Measurements from ENCODE around the gene TMEM19.

TMEM19 gene

GRCh38 chr12:71726548-71726947 lies 40.7 kb downstream of the TMEM19 start:
- Histone ChIP-seq H3K23ac (ENCODE audit: low read length in 2 of 2) (no peak overlapping the region), H3K27ac (ENCODE audit: low read length, poor library complexity, severe bottlenecking) (no peak overlapping the region), H3K4me2 (ENCODE audit: low read length, poor library complexity, severe bottlenecking) (no peak overlapping the region), H4K91ac (ENCODE audit: low read length) (no peak overlapping the region), H3K4ac (ENCODE audit: low read depth in 1 of 2, low read length in 2 of 2) (no peak overlapping the region), H3K4me3 (ENCODE audit: insufficient read depth in 1 of 2, low read depth in 1 of 2, low read length in 2 of 2) (no peak overlapping the region), H3K36me3 (ENCODE audit: control insufficient read depth in 1 of 2, insufficient read depth in 2 of 2, low read depth in 1 of 2, low read length in 2 of 2) (no peaks in the 10 kb centered on the region), H3K9ac (ENCODE audit: low read length) (no peak overlapping the region), H2BK15ac (ENCODE audit: low read depth, poor library complexity, severe bottlenecking) (no peak overlapping the region), H2BK120ac (ENCODE audit: low read depth, low read length) (no peak overlapping the region), H2BK5ac (ENCODE audit: low read depth, low read length, poor library complexity, severe bottlenecking) (no peak overlapping the region), H3K14ac (ENCODE audit: low read length in 2 of 2) (no peak overlapping the region), H2BK12ac (ENCODE audit: low read length in 2 of 2) (no peak overlapping the region), H3K18ac (ENCODE audit: low read depth in 1 of 2, low read length in 2 of 2) (no peak overlapping the region), H2AK5ac (ENCODE audit: low read length, severe bottlenecking) (no peak overlapping the region), H3K4me1 (ENCODE audit: control insufficient read depth, insufficient read depth, low read depth, low read length) (peaks cover 1% of the 10 kb centered on the region), H3K9me3 (ENCODE audit: control insufficient read depth, low read length) (peaks cover 10% of the 10 kb centered on the region), H4K8ac (ENCODE audit: low read length) (no peak overlapping the region), H3K27me3 (ENCODE audit: control insufficient read depth in 1 of 2, insufficient read depth in 1 of 2, low read length in 2 of 2) (no peaks in the 10 kb centered on the region), H2AFZ (ENCODE audit: low read depth, low read length) (no peak overlapping the region), H3K79me1 (replicated peaks; ENCODE audit: low read length, poor library complexity, severe bottlenecking) (no peaks in the 10 kb centered on the region)
- 82% methylated on average over 2 of the region's 2 CpGs for WGBS
- no peak for DNase-seq

- H3K36me3 ChIP-seq (ENCODE audit: control insufficient read depth in 1 of 2, insufficient read depth in 2 of 2, low read depth in 1 of 2, low read length in 2 of 2) = no peaks in the 10 kb centered on the region
- no peak overlapping the region for H3K18ac ChIP-seq (ENCODE audit: low read depth in 1 of 2, low read length in 2 of 2)
- peaks cover 10% of the 10 kb centered on the region for H3K9me3 ChIP-seq (ENCODE audit: control insufficient read depth, low read length)
- no peak overlapping the region for H2AFZ ChIP-seq (ENCODE audit: low read depth, low read length)
- no peak for DNase-seq
- H2BK5ac ChIP-seq (ENCODE audit: low read depth, low read length, poor library complexity, severe bottlenecking) = no peak overlapping the region
- H4K8ac ChIP-seq (ENCODE audit: low read length) = no peak overlapping the region
- H2BK120ac ChIP-seq (ENCODE audit: low read depth, low read length) = no peak overlapping the region
- H2BK12ac ChIP-seq (ENCODE audit: low read length in 2 of 2) = no peak overlapping the region
- H3K14ac ChIP-seq (ENCODE audit: low read length in 2 of 2) = no peak overlapping the region
- no peak overlapping the region for H4K91ac ChIP-seq (ENCODE audit: low read length)
- no peak overlapping the region for H3K4me2 ChIP-seq (ENCODE audit: low read length, poor library complexity, severe bottlenecking)
- peaks cover 4% of the 10 kb centered on the region for H3K4me1 ChIP-seq (ENCODE audit: control insufficient read depth, insufficient read depth, low read depth, low read length)
- no peak overlapping the region for H3K4me3 ChIP-seq (ENCODE audit: insufficient read depth in 1 of 2, low read depth in 1 of 2, low read length in 2 of 2)
- H3K27ac ChIP-seq (ENCODE audit: low read length, poor library complexity, severe bottlenecking) = no peak overlapping the region
- WGBS = 80% methylated on average over 2 of the region's 5 CpGs
- H2AK5ac ChIP-seq (ENCODE audit: low read length, severe bottlenecking) = no peak overlapping the region
- no peaks in the 10 kb centered on the region for H3K27me3 ChIP-seq (ENCODE audit: control insufficient read depth in 1 of 2, insufficient read depth in 1 of 2, low read length in 2 of 2)
- no peak overlapping the region for H3K4ac ChIP-seq (ENCODE audit: low read depth in 1 of 2, low read length in 2 of 2)
- no peak overlapping the region for H2BK15ac ChIP-seq (ENCODE audit: low read depth, poor library complexity, severe bottlenecking)
- no peaks in the 10 kb centered on the region for H3K79me1 ChIP-seq (replicated peaks; ENCODE audit: low read length, poor library complexity, severe bottlenecking)
- no peak overlapping the region for H3K9ac ChIP-seq (ENCODE audit: low read length)
- no peak overlapping the region for H3K23ac ChIP-seq (ENCODE audit: low read length in 2 of 2)
These were observed 42.1 kb downstream of the TMEM19 start for GRCh38 chr12:71727958-71728357.

GRCh38 chr12:71730936-71731335 lies 45.1 kb downstream of the TMEM19 start:
- H3K4me1 ChIP-seq (ENCODE audit: control insufficient read depth, insufficient read depth, low read depth, low read length) = peaks cover 4% of the 10 kb centered on the region
- peak overlapping the region; percentile 53 for H2AFZ ChIP-seq (ENCODE audit: low read depth, low read length)
- no peak for DNase-seq

GRCh38 chr12:71731439-71732356 lies 45.8 kb downstream of the TMEM19 start:
- H3K4ac ChIP-seq (ENCODE audit: low read depth in 1 of 2, low read length in 2 of 2) = no peak overlapping the region
- no peak overlapping the region for H3K4me2 ChIP-seq (ENCODE audit: low read length, poor library complexity, severe bottlenecking)
- no peaks in the 10 kb centered on the region for H3K79me1 ChIP-seq (replicated peaks; ENCODE audit: low read length, poor library complexity, severe bottlenecking)
- H2AFZ ChIP-seq (ENCODE audit: low read depth, low read length) = peak overlapping the region; percentile 53
- no peak overlapping the region for H4K91ac ChIP-seq (ENCODE audit: low read length)
- DNase-seq = peak; percentile 34
- peak overlapping the region; percentile 47 for H4K8ac ChIP-seq (ENCODE audit: low read length)
- no peak overlapping the region for H2BK12ac ChIP-seq (ENCODE audit: low read length in 2 of 2)
- H2BK5ac ChIP-seq (ENCODE audit: low read depth, low read length, poor library complexity, severe bottlenecking) = no peak overlapping the region
- no peaks in the 10 kb centered on the region for H3K36me3 ChIP-seq (ENCODE audit: control insufficient read depth in 1 of 2, insufficient read depth in 2 of 2, low read depth in 1 of 2, low read length in 2 of 2)
- H3K18ac ChIP-seq (ENCODE audit: low read depth in 1 of 2, low read length in 2 of 2) = no peak overlapping the region
- no peaks in the 10 kb centered on the region for H3K9me3 ChIP-seq (ENCODE audit: control insufficient read depth, low read length)
- no peak overlapping the region for H3K14ac ChIP-seq (ENCODE audit: low read length in 2 of 2)
- no peak overlapping the region for H3K4me3 ChIP-seq (ENCODE audit: insufficient read depth in 1 of 2, low read depth in 1 of 2, low read length in 2 of 2)
- no peak overlapping the region for H2BK120ac ChIP-seq (ENCODE audit: low read depth, low read length)
- no peak overlapping the region for H3K9ac ChIP-seq (ENCODE audit: low read length)
- no peaks in the 10 kb centered on the region for H3K27me3 ChIP-seq (ENCODE audit: control insufficient read depth in 1 of 2, insufficient read depth in 1 of 2, low read length in 2 of 2)
- H3K4me1 ChIP-seq (ENCODE audit: control insufficient read depth, insufficient read depth, low read depth, low read length) = peaks cover 4% of the 10 kb centered on the region
- WGBS = 78% methylated on average over 20 of the region's 21 CpGs
- peak overlapping the region; percentile 73 for H2AK5ac ChIP-seq (ENCODE audit: low read length, severe bottlenecking)
- H3K27ac ChIP-seq (ENCODE audit: low read length, poor library complexity, severe bottlenecking) = no peak overlapping the region
- H2BK15ac ChIP-seq (ENCODE audit: low read depth, poor library complexity, severe bottlenecking) = no peak overlapping the region
- H3K23ac ChIP-seq (ENCODE audit: low read length in 2 of 2) = no peak overlapping the region

More at GRCh38 chr12:71730936-71731335, 45.1 kb downstream of the TMEM19 start:
- no peak overlapping the region for H2BK120ac ChIP-seq (ENCODE audit: low read depth, low read length)
- no peak overlapping the region for H3K18ac ChIP-seq (ENCODE audit: low read depth in 1 of 2, low read length in 2 of 2)
- no peak overlapping the region for H3K27ac ChIP-seq (ENCODE audit: low read length, poor library complexity, severe bottlenecking)
- H4K8ac ChIP-seq (ENCODE audit: low read length) = no peak overlapping the region
- H3K23ac ChIP-seq (ENCODE audit: low read length in 2 of 2) = no peak overlapping the region
- no peak overlapping the region for H2BK15ac ChIP-seq (ENCODE audit: low read depth, poor library complexity, severe bottlenecking)
- H3K9ac ChIP-seq (ENCODE audit: low read length) = no peak overlapping the region
- no peaks in the 10 kb centered on the region for H3K36me3 ChIP-seq (ENCODE audit: control insufficient read depth in 1 of 2, insufficient read depth in 2 of 2, low read depth in 1 of 2, low read length in 2 of 2)
- WGBS = 76% methylated on average over 5 of the region's 7 CpGs
- no peak overlapping the region for H3K14ac ChIP-seq (ENCODE audit: low read length in 2 of 2)
- H3K4me3 ChIP-seq (ENCODE audit: insufficient read depth in 1 of 2, low read depth in 1 of 2, low read length in 2 of 2) = no peak overlapping the region
- H2AK5ac ChIP-seq (ENCODE audit: low read length, severe bottlenecking) = no peak overlapping the region
- no peak overlapping the region for H2BK12ac ChIP-seq (ENCODE audit: low read length in 2 of 2)
- H4K91ac ChIP-seq (ENCODE audit: low read length) = no peak overlapping the region
- no peak overlapping the region for H3K4me2 ChIP-seq (ENCODE audit: low read length, poor library complexity, severe bottlenecking)
- no peak overlapping the region for H2BK5ac ChIP-seq (ENCODE audit: low read depth, low read length, poor library complexity, severe bottlenecking)
- no peaks in the 10 kb centered on the region for H3K27me3 ChIP-seq (ENCODE audit: control insufficient read depth in 1 of 2, insufficient read depth in 1 of 2, low read length in 2 of 2)
- no peak overlapping the region for H3K4ac ChIP-seq (ENCODE audit: low read depth in 1 of 2, low read length in 2 of 2)
- H3K9me3 ChIP-seq (ENCODE audit: control insufficient read depth, low read length) = peaks cover 2% of the 10 kb centered on the region
- no peaks in the 10 kb centered on the region for H3K79me1 ChIP-seq (replicated peaks; ENCODE audit: low read length, poor library complexity, severe bottlenecking)

Measured in mesenchymal stem cell (in vitro differentiated cells and primary cell).